A172 (cell line): ENCODE measurements around the gene CYTH3. TPM values are rescaled to one million over a fixed set of nuclear protein-coding genes. Genes with fewer than 3 reads are reported as not detected.
"Not testable (repeated sequence)": the region's sequence is repeated elsewhere in the genome, so short reads cannot be mapped to it uniquely, and the experiment has no call there.

Experiments used
- DNase-seq: peaks from one replicate; pipeline ENCODE4 v3.0.0-alpha.2; 2015; ENCODE audit warnings: low spot score
- total RNA-seq: library from RNA; depleted of rRNA; stranded (reverse); fragments of >200 nt; shearing (Covaris generic); gene quantifications from 2 replicates; pipeline ENCODE4 v1.2.3, GENCODE V29; 2014

The CYTH3 gene
- total RNA-seq, 1 experiment from 2014 or later: 50.7 TPM

GRCh38 chr7:6198689-6199595 is 73.5 kb downstream of the CYTH3 start:
- DNase-seq: no peak

GRCh38 chr7:6197801-6198551 is 74.4 kb downstream of the CYTH3 start:
- DNase-seq: no peak

GRCh38 chr7:6193709-6194108 is 78.7 kb downstream of the CYTH3 start:
- DNase-seq: no peak

GRCh38 chr7:6190563-6190962 is 81.9 kb downstream of the CYTH3 start:
- DNase-seq: not testable (repeated sequence)

- no peak for DNase-seq
Observed at GRCh38 chr7:6188389-6188788, 84.0 kb downstream of the CYTH3 start.

- no peak for DNase-seq
Observed at GRCh38 chr7:6186577-6186976, 85.8 kb downstream of the CYTH3 start.

GRCh38 chr7:6182993-6183392 is 89.4 kb downstream of the CYTH3 start:
- DNase-seq: no peak

- DNase-seq: no peak
Observed at GRCh38 chr7:6181136-6181535, 91.3 kb downstream of the CYTH3 start.

GRCh38 chr7:6180344-6180725 is 92.1 kb downstream of the CYTH3 start:
- DNase-seq: no peak

GRCh38 chr7:6179620-6180343 is 92.6 kb downstream of the CYTH3 start:
- DNase-seq: no peak

- DNase-seq: no peak
Observed at GRCh38 chr7:6178298-6179029, 94.0 kb downstream of the CYTH3 start.

GRCh38 chr7:6175645-6176044 is 96.8 kb downstream of the CYTH3 start:
- peak; percentile 57 for DNase-seq

GRCh38 chr7:6172910-6173295 is 99.5 kb downstream of the CYTH3 start:
- no peak for DNase-seq

GRCh38 chr7:6172224-6172909 is 100.1 kb downstream of the CYTH3 start:
- peak; percentile 17 for DNase-seq

GRCh38 chr7:6171532-6172223 is 100.7 kb downstream of the CYTH3 start:
- DNase-seq: no peak

GRCh38 chr7:6170571-6171531 is 101.6 kb downstream of the CYTH3 start:
- no peak for DNase-seq

- DNase-seq: no peak
Observed at GRCh38 chr7:6169805-6170520, 102.5 kb downstream of the CYTH3 start.

GRCh38 chr7:6168477-6168868 is 104.0 kb downstream of the CYTH3 start:
- no peak for DNase-seq
